Cardiac fibroblast (primary cell): Measurements from ENCODE around the gene TREM2.

Source experiments
- DNase-seq, 2 donors: peaks; one replicate each; pipeline versions ENCODE4 v3.0.0 to v3.0.0-alpha.2; 2010; ENCODE audit warnings: low read depth in 2 of 2
- H3K4me3 ChIP-seq, 2 donors: replicated peaks in 1 of 2; 1 replicate in 1 of 2; 2 replicates in 1 of 2; pipeline ENCODE4 v1.5.1; 2011; ENCODE audit warnings: low read depth in 2 of 2, low read length in 2 of 2, mild to moderate bottlenecking in 2 of 2, moderate library complexity in 1 of 2
- TF ChIP-seq, protein P1 (sequence below): IDR thresholded peaks from one replicate; pipeline ENCODE4 v1.5.1; 2011; ENCODE audit warnings: low read depth, mild to moderate bottlenecking, low read length, inconsistent platforms

TREM2 gene

DNA sequence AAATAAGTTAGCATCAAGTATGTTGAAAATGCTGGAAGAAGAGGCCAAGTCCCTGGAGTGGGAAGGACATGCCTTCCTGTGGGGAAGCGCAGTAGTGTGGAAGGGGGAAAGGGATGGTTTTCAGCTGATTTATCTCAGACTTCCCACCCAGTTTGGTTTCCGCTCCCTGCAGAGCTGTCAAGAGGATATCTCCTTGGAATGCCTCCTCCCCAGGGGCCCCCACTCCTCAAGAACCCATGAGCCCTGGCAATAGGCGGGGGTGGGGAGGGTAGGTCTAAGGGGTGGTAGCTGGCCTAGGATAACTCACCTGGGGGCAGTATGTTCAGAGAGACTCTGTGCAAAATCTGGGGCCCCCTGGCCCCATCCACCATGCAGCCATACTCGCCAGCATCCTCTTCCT is 9.5 kb downstream of the TREM2 start:
- TF ChIP-seq, protein P1, sequence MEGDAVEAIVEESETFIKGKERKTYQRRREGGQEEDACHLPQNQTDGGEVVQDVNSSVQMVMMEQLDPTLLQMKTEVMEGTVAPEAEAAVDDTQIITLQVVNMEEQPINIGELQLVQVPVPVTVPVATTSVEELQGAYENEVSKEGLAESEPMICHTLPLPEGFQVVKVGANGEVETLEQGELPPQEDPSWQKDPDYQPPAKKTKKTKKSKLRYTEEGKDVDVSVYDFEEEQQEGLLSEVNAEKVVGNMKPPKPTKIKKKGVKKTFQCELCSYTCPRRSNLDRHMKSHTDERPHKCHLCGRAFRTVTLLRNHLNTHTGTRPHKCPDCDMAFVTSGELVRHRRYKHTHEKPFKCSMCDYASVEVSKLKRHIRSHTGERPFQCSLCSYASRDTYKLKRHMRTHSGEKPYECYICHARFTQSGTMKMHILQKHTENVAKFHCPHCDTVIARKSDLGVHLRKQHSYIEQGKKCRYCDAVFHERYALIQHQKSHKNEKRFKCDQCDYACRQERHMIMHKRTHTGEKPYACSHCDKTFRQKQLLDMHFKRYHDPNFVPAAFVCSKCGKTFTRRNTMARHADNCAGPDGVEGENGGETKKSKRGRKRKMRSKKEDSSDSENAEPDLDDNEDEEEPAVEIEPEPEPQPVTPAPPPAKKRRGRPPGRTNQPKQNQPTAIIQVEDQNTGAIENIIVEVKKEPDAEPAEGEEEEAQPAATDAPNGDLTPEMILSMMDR: no peak
- H3K4me3 ChIP-seq: no peak overlapping the region
- DNase-seq: no peak

- no peak overlapping the region for H3K4me3 ChIP-seq
- TF ChIP-seq, protein P1: no peak
- DNase-seq: no peak
Observed at GRCh38 chr6:41150671-41151070, 12.2 kb downstream of the TREM2 start.

DNA sequence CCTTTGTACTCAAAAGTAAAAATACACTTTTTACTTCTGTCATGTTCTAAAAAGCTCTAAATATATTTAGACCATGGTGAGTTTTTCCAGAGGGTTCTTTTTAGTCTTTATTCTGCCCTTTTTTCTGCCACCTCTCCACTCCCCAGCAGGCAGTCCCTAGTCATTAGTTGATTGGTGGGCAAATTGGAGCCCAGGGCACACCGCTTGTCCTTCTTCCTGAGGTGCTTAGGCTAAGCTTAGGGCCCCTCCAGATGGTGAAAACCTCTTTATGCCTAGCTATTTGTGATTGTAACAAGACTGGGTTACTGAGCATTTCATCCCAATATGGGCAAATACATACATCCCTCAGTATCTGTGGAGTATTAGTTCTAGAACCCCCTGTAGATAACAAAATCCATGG is 15.0 kb downstream of the TREM2 start:
- DNase-seq: no peak
- TF ChIP-seq, protein P1: no peak
- no peak overlapping the region for H3K4me3 ChIP-seq

DNA sequence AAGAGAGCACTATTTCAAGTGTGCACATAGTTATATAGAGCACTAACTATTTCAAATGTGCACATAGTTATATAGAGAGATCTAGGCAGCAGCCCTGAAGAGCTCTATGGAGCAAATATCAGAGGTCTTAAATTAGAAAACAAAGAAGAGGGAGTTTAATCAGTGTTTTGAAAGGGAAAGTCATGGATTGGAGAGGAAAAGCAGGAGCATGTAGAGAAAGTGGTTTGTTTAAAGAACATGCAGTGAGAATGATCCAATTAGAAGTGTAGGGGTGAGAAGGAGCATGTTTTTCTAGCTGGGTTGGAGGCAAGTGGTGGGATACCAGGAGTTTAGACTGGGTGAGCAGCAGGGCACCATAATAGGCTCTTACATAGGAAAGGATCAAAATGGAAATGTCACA is 26.0 kb downstream of the TREM2 start:
- TF ChIP-seq, protein P1: no peak
- no peak overlapping the region for H3K4me3 ChIP-seq
- DNase-seq: no peak

GRCh38 chr6:41135062-41135832 is 27.7 kb downstream of the TREM2 start:
- H3K4me3 ChIP-seq: no peak overlapping the region
- TF ChIP-seq, protein P1: no peak
- no peak for DNase-seq

GRCh38 chr6:41132254-41132653 is 30.7 kb downstream of the TREM2 start:
- TF ChIP-seq, protein P1: no peak
- no peak for DNase-seq
- H3K4me3 ChIP-seq: no peak overlapping the region

DNA sequence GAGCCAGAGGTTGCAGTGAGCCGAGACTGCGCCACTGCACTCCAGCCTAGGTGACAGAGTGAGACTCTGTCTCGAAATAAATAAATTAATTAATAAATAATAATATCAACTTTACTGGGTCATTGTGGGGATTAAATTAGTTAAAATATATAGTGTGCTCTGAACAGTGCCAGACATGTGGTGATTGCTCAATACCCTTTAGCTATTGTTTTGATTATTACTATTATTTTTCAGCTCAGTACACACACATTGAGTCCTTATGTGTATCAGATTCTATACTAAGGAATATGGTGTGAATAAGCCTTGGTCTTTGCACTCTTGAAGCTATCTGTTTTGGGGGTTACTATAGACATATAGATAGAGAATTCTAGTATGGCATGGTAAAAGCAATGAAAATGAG is 37.6 kb downstream of the TREM2 start:
- TF ChIP-seq, protein P1: no peak
- DNase-seq: no peak

More for the DNA sequence above, 37.6 kb downstream of the TREM2 start:
- no peak overlapping the region for H3K4me3 ChIP-seq
